HEK293 (cell line): ENCODE results near the gene PAQR7.

Source experiments
- CTCF ChIP-seq: fragments of 450-650 bp; formaldehyde crosslinking; IDR thresholded peaks from 2 replicates; pipeline ENCODE4 v1.5.1; 2016; ENCODE audit warnings: missing biosample characterization, missing genetic modification characterization
- FEZF1 ChIP-seq: fragments of 450-650 bp; formaldehyde crosslinking; IDR thresholded peaks from 2 replicates; pipeline ENCODE4 v1.5.1; 2016; ENCODE audit warnings: missing biosample characterization, missing genetic modification characterization
- KLF1 ChIP-seq: fragments of 450-650 bp; formaldehyde crosslinking; IDR thresholded peaks from 2 replicates; pipeline ENCODE4 v1.5.1; 2016; ENCODE audit warnings: missing biosample characterization, missing genetic modification characterization
- PRDM1 ChIP-seq: fragments of 450-650 bp; formaldehyde crosslinking; IDR thresholded peaks from 2 replicates; pipeline ENCODE4; 2016; ENCODE audit warnings: missing biosample characterization, missing genetic modification characterization
- PRDM4 ChIP-seq: fragments of 450-650 bp; formaldehyde crosslinking; IDR thresholded peaks from 2 replicates; pipeline ENCODE4 v1.5.1; 2017; ENCODE audit warnings: missing biosample characterization, missing genetic modification characterization
- TSHZ1 ChIP-seq: fragments of 450-650 bp; formaldehyde crosslinking; IDR thresholded peaks from 2 replicates; pipeline ENCODE4 v1.5.1; 2016; ENCODE audit warnings: missing biosample characterization, missing genetic modification characterization, borderline replicate concordance
- ZNF121 ChIP-seq: fragments of 450-650 bp; formaldehyde crosslinking; IDR thresholded peaks from 2 replicates; pipeline ENCODE4 v1.5.1; 2016; ENCODE audit warnings: missing biosample characterization, missing genetic modification characterization
- ZNF138 ChIP-seq: fragments of 450-650 bp; formaldehyde crosslinking; IDR thresholded peaks from 2 replicates; pipeline ENCODE4 v1.5.1; 2016; ENCODE audit warnings: missing biosample characterization, missing genetic modification characterization, borderline replicate concordance
- ZNF16 ChIP-seq: fragments of 450-650 bp; formaldehyde crosslinking; IDR thresholded peaks from 2 replicates; pipeline ENCODE4 v1.5.1; 2016; ENCODE audit warnings: low read depth, missing biosample characterization, missing genetic modification characterization
- ZNF292 ChIP-seq: fragments of 450-650 bp; formaldehyde crosslinking; IDR thresholded peaks from 2 replicates; pipeline ENCODE4 v1.5.1; 2016; ENCODE audit warnings: low read depth, missing biosample characterization, missing genetic modification characterization, borderline replicate concordance
- ZNF660 ChIP-seq: fragments of 450-650 bp; IDR thresholded peaks from 2 replicates; pipeline ENCODE4 v1.5.1; 2018; ENCODE audit warnings: missing biosample characterization, mild to moderate bottlenecking, missing genetic modification characterization
- ZNF707 ChIP-seq: fragments of 450-650 bp; formaldehyde crosslinking; IDR thresholded peaks from 2 replicates; pipeline ENCODE4 v1.5.1; 2016; ENCODE audit warnings: missing biosample characterization, missing genetic modification characterization
- ZNF747 ChIP-seq: fragments of 450-650 bp; formaldehyde crosslinking; IDR thresholded peaks from 2 replicates; pipeline ENCODE4 v1.5.1; 2016; ENCODE audit warnings: missing biosample characterization, missing genetic modification characterization
- ZNF792 ChIP-seq: fragments of 450-650 bp; formaldehyde crosslinking; IDR thresholded peaks from 2 replicates; pipeline ENCODE4 v1.5.1; 2016; ENCODE audit warnings: missing biosample characterization, missing genetic modification characterization

- TF ChIP-seq KLF1 (tag by site-specific recombination) = no peak
- no peak for TF ChIP-seq PRDM4 (tag by site-specific recombination)
- TF ChIP-seq ZNF121 (tag by site-specific recombination) = no peak
- no peak for TF ChIP-seq ZNF747 (tag by site-specific recombination)
- TF ChIP-seq ZNF16 = no peak
- no peak for TF ChIP-seq CTCF
- TF ChIP-seq ZNF792 (tag by site-specific recombination) = no peak
- no peak for TF ChIP-seq PRDM1
- no peak for TF ChIP-seq ZNF292
- no peak for TF ChIP-seq ZNF707
- no peak for TF ChIP-seq ZNF660 (tag by site-specific recombination)
- TF ChIP-seq ZNF138 (tag by site-specific recombination) = no peak
- no peak for TF ChIP-seq FEZF1 (tag by site-specific recombination)
- TF ChIP-seq TSHZ1 (tag by site-specific recombination) = no peak
Measured at GRCh38 chr1:25862785-25863485, 12.6 kb downstream of the PAQR7 start.
